Stimulated activated CD4-positive, alpha-beta T cell treated with anti-CD3 and anti-CD28 coated beads, Interleukin-15, amount 100 ng/mL, for 24 hours (primary cell): ENCODE measurements around the gene OBP2A.

Source experiments
- DNase-seq: peaks from one replicate; pipeline ENCODE4 v3.0.0-alpha.2; 2020

Gene OBP2A

DNA sequence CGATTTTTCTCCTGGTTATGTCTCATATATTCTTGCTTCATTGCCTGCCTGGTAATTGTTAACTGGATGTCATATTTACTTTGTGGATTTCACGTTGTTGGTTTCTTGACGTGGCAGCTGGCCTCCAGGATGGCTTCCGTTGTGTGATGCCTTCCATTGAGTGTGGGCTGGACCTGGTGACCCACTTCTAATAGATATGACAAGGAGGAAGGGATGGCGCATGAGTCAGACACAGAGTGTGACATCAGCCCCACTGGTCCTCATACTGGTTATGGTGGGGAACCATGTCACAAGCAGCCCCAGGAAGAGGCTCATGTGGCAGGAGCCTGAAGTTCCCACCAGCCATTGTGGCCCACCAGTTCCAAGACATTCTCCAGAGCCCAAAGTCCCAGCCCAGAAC, 9.3 kb downstream of the OBP2A start:
- DNase-seq: no peak

DNA sequence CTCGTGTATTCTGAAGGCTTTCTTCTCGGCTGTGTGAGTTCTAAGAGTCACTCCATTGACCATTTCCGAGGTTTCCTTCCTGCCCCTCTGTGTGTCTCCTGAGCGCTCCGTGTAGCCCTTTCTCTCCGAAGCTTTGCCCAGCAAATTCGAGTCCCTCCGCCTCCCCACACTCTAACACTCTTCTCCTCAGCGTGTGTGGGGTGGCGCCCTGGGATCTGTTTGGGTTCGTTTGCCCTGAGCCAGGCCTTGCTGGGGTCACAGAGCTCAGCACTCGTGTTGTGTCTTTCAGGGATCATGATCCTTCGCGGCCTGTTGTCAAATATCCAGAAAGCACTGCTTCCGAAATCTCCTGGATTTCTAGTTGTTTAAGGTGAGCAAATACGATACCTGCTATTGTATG, 10.0 kb downstream of the OBP2A start:
- DNase-seq: no peak

DNA sequence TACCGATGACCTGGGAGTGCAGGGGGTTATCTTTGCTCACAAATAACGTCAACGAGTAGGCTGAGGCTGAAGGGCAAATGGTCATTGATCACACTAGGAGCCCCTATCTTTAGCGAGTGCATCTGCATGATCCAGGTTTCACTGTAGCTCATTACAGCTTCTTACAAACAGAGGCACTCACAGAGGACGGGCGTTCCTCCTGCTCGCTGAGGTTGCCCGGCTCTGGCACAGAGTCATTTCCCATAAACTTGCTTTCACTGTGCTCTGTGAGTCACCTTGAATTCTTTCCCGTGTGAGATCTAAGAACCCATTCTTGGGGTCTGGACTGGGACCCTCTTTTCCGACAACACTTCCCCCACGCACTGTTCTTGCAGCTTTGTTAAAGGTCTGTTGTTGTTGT, 13.7 kb downstream of the OBP2A start:
- no peak for DNase-seq

DNA sequence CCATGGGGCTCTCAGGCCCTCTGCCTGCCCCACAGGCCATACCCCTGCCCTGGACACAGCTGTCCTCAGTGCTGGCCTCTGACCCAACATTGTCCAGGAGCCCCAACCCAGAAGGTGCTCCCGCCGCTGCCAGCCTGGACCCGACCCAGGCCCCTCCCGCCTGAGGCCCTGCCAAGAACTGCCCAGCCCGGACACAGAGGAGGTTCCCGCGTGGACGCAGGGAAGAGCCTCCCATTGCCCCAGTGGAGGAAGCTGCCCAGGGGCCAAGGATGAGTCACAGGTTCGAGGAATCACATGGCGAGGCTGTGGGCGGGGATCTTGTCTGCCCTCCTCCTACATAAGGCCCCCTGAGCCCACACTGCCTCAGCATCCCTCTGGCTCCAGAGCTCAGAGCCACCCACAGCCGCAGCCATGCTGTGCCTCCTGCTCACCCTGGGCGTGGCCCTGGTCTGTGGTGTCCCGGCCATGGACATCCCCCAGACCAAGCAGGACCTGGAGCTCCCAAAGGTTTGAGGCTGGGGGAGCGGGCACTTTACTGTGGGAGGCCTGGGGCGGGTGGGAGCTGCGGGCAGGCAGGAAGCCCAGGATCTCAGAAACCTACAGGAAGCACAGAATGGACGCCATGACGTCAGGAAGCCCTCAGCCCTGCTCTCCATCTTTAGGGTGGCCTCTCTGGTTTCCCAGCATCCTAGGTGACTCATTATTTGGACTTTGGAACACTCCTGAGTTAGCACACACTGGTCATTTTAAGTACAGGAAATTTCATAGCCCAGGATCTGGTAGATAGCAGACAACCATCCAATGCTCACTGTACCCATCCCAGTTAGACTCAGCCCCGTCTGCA, 15.7 kb downstream of the OBP2A start, which contains the start of gene PAEP:
Gene PAEP (plus strand): TSS at position 366 of the 844 bp plus-strand sequence.
- no peak for DNase-seq

DNA sequence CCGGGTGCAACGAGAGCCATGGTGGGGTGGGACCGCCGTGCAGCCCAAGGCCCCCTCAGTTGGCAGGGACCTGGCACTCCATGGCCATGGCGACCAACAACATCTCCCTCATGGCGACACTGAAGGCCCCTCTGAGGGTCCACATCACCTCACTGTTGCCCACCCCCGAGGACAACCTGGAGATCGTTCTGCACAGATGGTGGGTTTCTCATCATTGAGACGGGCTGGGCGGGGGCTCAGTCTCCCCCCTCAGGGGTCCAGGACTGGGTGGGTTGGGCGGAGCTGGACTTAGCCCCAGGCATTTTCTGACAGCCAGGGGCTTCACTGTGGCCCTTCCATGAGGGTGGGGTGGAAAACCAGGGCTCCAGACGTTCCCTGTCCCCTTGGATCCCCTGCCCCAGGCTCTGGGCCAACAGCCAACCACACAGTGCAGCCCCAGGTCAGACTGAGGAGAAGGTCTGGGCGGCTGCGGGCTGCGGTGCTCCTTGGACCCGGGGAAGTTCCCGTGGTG, 16.4 kb downstream of the OBP2A start:
- DNase-seq: no peak

DNA sequence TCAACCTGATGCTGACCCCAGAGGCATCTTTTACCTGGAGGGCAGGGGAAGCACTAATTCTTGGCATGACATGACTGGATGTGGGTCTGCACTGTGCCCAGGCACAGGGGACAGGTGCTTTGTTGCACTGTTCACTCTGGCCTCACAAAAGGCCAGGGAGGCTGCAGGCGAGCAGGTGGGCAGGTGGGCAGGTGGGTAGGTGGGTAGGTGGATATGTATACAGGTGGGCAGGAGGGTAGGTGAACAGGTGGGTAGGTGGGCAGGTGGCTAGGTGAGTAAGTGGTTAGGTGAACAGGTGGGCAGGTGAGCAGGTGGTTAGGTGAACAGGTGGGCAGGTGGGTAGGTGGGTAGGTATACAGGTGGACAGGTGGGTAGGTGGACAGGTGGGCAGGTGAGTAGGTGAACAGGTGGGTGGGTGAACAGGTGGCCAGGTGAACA, 17.1 kb downstream of the OBP2A start:
- DNase-seq: no peak

DNA sequence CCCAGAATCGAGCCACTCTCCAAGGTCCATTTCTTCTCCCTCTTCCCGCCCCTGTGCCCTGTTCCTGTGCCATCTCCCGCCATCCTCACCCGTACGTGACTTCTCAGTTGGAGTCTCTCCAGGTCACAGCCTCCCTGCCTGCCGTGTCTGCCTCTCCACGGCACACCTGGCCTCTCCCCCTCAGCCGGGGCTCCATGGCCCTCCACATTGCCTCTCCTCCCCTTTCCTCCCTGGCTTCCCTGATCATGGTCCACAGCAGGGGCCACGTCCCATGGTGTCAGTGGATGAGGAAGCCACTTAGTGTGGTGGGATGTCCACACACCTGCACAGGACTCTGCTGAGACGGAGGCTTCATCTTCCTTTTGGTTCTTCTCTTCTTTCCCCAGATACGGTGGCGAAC, 17.9 kb downstream of the OBP2A start:
- DNase-seq: no peak

DNA sequence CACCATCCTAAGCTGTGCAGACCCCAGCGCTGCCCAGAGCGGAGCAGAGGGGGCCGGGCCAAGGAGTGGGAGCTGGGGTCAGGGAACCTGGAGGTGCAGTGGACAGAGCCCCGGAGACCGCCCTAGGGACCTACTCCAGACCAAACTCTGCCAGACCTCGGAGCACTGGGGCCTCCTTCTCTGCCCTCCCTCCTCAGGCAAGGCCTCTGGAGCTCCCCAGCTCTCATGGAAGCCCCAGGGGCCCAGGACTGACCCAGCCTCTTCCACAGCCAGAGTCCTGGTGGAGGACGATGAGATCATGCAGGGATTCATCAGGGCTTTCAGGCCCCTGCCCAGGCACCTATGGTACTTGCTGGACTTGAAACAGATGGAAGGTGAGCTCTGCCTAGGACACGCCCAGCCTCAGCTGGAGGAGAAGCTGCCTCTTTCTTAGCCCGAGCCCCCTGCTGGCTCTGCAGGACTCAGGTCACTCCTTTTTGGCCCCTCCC, 19.3 kb downstream of the OBP2A start:
- no peak for DNase-seq

DNA sequence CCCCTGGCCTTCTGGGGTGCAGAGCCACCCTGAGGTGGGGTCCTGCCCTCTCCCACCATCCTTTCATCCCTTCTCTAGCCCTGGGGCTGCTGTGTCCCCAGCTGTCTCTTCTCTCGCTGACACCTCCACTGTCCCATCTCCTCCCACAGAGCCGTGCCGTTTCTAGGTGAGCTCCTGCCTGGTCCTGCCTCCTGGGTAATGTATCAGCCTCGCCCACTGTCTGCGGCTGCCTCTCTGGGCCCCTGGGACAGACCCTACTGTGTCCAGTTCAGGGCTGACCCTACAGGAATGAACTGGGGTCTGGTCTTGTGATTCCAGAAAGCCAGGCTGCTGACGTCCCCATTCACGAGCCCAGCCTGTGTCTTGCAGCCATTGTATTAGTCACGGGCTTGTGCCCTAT, 19.7 kb downstream of the OBP2A start:
- DNase-seq: no peak

DNA sequence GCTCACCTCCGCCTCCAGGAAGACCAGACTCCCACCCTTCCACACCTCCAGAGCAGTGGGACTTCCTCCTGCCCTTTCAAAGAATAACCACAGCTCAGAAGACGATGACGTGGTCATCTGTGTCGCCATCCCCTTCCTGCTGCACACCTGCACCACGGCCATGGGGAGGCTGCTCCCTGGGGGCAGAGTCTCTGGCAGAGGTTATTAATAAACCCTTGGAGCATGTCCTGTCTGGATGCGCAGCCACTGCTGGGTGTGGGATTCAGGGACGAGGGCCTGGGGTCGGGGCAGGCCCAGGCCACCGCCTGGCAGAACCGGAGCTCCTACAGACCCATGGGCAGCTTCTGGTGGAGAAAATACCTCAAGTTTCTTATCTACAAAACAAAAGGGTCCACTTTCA, 20.6 kb downstream of the OBP2A start:
- DNase-seq: no peak

DNA sequence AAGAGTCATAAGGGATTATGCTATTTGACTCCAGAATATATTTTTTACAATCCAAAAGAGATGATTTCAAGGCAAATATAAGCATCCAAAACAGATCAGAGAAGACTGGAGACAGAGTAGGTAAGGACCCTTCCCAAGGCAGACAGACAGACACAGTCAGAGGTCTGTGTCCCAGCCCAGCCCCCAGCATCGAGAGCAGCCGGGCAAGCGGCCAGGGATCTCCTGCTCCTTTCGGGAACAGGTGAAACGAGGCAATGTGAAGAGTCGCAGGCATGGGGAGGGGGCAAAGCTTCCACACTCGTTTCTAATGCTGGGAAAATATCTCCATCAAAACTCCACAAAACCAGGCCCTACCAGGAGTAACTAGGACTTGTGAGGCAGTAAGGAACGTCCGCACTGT, 21.4 kb downstream of the OBP2A start:
- no peak for DNase-seq

DNA sequence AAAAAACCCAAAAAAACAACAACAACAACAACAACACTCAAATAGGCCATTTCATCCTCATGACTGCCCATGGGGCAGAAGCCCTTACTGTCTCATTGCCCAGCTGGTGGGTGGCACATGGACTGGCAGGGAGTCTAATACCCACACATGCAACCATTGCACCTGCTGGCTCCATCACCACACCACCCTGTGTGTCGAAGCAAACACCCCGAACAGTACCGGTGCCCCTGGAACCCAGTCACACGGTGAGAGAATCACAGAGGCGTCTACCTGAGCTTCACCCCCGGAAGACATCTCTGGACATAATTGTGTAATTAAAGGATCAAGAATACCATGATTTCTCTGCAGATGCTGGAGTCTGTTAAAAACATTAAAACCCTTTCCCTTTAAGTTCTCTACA, 22.1 kb downstream of the OBP2A start:
- no peak for DNase-seq

DNA sequence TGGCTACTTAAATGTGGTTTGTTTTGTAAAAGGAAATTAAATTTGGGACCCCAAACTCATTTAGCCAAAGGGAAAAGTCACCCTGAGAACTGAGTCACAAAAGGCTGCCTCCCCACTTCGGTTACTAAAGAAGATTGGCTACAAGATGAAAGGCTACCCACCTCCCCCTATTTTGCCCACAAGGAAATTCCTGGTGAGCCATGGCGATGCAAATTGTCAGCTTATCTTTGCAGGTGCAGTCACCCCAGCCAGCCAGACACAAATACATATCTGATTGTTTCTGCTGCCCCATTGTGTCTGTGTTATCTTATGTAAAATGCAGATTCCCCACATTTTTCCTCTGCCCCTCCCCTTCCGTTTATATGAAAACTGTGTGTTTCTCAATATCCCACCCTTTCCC, 24.5 kb downstream of the OBP2A start:
- DNase-seq: no peak

DNA sequence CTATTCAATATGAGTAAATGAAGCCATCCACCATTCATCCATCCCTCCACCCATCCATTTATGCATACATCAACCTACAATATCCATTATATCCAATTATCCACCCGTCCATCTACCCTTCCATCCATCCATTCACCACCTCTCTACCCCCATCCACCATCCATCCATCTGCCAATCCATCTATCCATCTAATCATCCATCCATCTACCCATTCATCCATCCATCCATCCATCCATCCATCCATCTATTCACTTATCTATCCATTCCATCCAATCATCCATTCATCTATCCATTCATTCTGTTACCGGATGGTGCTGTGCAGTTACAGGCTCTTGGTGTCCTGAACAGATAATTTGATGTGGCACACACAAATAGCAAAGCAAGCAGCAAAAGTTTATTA, 26.3 kb downstream of the OBP2A start:
- no peak for DNase-seq

DNA sequence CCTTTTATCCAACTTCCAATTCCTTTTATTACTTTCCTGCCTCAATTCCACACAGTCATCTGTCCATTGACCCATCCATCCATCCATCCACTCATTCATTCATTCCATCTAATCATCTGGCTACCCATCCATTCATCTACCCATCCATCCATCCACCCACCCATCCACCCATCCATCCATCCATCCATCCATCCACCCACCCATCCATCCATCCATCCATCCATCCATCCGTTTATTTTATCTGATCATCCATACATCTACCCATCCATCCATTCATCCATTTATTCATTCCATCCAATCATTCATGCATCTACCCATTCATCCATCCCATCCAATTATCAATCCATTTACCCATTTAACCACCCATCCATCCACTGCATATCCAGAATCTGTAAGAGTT, 27.2 kb downstream of the OBP2A start:
- no peak for DNase-seq

DNA sequence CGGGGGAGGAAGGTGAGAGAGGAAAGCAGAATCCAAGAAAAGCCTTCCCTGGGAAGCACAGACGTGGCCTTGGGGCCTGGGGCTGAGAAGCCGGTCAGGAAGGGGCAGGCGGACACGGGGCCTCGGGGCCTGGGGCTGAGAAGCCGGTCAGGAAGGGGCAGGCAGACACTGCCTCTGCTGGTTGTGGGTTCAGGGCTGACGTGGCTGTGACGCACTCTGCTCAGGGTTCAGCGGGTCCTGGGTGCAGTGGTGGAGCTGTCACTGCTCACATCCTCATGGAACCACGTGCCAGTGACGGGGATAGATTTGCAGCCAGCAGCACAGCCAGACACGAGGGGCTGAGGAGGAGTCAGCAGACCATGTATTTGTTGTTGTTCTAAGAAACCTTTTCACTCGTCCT, 28.4 kb downstream of the OBP2A start:
- DNase-seq: no peak

DNA sequence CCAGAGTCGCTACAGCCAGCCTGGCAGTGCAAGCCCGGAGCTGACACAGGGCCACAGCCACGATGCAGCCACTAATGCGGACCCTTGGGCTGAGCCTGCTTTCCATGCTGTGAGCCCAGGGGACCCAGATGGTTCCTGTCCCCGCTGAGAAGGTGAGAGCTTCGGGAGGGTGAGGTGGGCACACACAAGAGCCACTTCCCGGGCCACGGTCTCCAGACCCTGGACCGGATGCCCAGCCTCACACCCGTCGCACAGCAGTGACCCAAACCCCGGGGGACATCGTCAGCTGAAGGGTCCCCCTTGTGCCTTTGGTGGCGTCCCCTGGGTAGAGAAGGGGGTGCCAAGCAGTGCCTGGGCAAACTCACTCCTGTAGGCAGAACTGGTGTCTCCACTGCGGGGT, 29.0 kb downstream of the OBP2A start:
- DNase-seq: no peak

DNA sequence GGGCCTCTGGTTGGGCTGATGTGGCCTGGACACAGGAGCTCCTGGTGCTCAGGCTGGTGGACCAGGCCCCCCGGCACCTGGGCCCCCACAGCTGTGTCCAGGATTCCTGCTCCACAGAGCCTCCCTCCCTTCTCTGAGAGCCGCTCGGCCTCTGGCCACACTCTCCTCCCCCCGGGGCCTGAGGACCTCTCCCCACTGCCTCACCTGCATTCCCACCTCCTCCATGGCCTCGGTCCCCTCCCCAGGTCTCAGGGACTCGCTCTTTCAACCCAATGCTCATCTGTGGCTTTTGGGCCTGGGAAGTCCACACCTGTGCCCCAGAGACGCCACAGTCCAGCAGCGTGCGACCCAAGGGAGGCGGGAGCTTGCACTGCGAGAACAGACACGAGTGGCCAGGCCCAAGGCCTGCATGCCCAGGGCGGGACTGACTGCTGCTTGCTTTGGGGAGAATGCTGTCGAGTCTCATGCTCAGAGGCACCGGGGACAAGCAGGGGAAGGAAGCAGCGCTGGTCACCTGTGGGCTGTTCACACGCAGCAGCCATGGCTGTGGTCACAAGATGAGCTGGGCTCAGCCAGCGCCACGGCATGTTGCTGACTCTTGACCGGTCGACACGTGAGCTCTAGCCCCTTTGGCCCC, 30.2 kb downstream of the OBP2A start:
- no peak for DNase-seq

DNA sequence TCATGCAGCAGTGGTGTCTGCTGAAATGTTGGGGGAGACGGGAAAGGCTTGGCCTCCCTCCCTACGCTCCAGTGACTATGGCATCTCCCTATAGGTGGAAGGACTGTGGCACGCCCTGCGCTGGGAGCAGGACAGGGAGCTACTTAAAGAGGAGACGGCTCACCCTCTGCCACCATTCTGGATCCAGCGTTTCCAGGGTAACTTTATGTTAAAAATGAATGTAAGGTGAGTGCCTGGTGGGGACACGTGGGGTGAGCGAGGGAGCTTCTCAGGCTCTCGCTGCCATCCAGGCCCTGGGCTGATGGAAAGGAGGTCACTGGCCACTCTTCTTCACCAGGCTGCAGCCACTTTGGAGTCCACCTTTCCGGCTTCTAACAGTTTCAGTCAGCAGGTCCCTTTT, 31.3 kb downstream of the OBP2A start:
- no peak for DNase-seq

DNA sequence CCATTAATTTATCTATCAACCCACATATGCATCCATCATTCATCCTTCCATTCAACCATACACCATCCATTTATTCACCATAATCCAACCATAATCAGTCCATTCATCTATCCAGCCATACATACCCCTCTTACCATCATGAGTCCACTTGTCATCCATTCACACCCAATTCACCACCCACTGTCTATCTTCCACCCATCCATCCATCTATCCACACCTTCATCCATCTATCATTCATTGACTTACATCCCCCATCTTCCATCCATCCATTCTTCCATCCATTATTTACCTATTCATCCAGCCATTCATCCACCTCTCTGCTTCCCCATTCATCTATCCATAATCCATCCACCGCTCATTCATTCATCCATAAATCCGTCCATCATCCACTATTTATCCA, 33.4 kb downstream of the OBP2A start:
- no peak for DNase-seq

DNA sequence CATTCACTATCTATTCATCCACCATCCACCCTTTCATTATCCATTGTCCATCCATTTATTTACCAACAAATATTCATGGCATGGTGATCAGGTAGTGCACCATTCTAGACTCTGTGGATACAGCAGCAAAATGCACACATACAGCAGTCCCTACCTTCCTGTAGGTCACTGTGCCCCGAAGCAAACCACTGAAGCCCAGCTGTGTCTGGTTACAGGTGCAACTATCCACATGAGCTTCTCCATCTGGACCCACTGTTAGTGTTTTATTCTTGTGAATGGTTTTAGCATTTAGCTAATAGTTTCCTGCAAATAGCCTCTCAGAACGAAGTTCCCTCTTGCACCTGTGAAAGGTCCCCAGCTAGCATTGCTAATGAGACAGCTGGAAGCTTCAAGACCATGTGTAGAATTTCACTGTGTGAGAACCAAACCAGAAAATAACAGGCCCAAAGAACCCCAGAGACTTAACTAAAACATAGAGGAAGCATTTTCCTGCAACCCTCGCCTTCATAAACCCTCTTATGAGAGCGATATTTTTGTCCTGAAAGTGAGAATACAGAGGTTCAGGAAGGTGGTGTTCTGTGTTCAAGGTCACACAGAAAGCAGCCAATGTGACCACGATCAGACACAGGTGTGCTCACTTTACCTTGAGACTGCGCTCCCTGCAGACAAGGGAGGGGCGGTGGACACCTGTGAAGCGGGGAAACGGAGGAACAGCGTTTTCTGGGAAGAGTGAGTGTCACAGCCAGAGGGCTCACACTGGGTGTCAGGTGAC, 34.1 kb downstream of the OBP2A start:
- DNase-seq: no peak

DNA sequence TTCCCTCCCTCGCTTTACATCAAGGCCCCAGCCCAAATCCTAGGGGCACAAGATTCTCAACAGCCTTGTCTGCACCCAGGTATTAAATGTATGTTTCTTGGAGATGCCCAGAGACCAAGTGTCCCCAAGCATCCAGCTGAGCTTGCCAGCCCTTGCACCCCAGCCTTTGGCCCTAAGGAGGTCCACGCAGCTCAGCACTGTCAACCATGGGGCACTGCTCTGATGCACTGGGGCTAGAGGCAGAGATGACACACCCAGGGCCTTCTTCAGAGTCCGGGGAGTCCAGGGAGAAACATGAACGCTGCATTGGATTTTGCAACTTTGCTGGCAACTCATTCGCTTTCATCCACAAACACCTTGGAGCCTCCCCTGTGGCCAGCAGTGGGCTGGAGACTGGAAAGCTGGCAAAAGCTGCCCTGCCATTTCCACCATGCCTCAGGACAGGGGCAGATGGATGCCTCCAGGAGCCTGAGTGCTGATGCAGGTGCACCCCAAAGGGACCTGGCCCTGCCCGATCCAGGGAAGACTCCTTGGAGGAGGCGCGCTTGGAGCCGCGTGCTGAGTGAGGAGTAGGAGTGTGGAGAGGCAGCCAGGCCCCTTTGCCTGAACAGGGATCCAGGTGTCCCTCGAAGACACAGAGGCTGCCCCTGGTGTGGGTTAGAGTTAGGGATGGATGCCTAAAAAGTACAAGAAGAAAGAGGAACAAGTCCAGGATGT, 34.9 kb downstream of the OBP2A start:
- no peak for DNase-seq
